ENCODE data around the gene ABL2.
"Not testable (repeated sequence)": the region's sequence is repeated elsewhere in the genome, so short reads cannot be mapped to it uniquely, and the experiment has no call there.

The ABL2 gene

DNA sequence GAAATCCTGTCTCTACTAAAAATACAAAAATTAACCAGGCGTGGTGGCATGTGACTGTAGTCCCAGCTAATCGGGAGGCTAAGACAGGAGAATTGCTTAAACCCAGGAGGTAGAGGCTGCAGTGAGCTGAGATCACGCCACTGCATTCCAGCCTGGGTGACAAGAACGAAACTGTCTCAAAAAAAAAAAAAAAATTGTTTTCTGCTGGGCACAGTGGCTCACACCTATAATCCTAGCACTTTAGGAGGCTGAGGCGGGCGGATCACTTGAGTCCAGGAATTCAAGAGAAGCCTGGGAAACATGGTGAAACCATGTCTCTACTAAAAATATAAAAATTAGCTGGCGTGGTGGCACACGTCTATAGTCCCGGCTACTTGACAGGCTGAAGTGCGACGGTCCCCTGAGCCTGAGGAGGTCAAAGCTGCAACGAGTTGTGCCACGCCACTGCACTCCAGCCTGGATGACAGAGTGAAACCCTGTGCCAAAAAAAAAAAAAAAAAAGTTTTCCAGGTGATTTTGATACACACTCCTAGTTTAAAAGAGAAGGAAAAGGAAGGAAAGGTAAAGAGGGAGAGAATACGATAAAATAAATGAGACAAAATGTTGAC lies 31.7 kb downstream of the ABL2 start:
- no peak for DNase-seq (ENCODE audit: low read depth)
- no peak overlapping the region for H3K4me3 ChIP-seq (ENCODE audit: control insufficient read depth, low read depth, low read length)
- no peak for TF ChIP-seq CTCF (conservative IDR thresholded peaks at IDR 0.05; ENCODE audit: control insufficient read depth, insufficient read depth, low read depth, low read length)

DNA sequence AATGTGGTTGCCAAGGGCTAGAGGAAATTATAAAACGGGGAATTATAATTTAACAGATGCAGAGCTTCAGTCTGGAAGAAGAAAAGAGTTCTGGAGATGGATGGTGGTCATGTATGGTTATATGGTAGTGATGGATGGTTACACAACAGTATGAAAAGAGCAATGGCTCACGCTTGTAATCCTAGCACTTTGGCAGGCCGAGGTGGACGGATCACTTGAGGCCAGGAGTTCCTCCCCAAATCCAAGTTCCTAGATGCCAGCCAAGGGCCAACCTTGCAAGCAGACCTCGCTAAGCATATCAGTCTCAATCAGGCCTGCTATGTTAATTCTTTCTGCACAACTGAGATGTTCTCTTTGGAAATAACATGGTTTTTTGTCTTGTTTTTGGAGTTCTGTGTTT lies 33.6 kb downstream of the ABL2 start:
- not testable (repeated sequence) for H3K4me3 ChIP-seq (ENCODE audit: control insufficient read depth, low read depth, low read length); DNase-seq (ENCODE audit: low read depth)

GRCh38 chr1:179195376-179195775 lies 34.1 kb downstream of the ABL2 start:
- DNase-seq (ENCODE audit: low read depth): no peak
- H3K4me3 ChIP-seq (ENCODE audit: control insufficient read depth, low read depth, low read length): no peak overlapping the region
- no peak for TF ChIP-seq CTCF (conservative IDR thresholded peaks at IDR 0.05; ENCODE audit: control insufficient read depth, insufficient read depth, low read depth, low read length)

- no peak for DNase-seq (ENCODE audit: low read depth)
- no peak overlapping the region for H3K4me3 ChIP-seq (ENCODE audit: control insufficient read depth, low read depth, low read length)
- TF ChIP-seq CTCF (conservative IDR thresholded peaks at IDR 0.05; ENCODE audit: control insufficient read depth, insufficient read depth, low read depth, low read length): no peak
Observed at GRCh38 chr1:179194068-179194537, 35.4 kb downstream of the ABL2 start.

GRCh38 chr1:179190861-179191260 lies 38.6 kb downstream of the ABL2 start:
- H3K4me3 ChIP-seq (ENCODE audit: control insufficient read depth, low read depth, low read length): no peak overlapping the region
- no peak for TF ChIP-seq CTCF (conservative IDR thresholded peaks at IDR 0.05; ENCODE audit: control insufficient read depth, insufficient read depth, low read depth, low read length)
- DNase-seq (ENCODE audit: low read depth): peak; percentile 40

DNA sequence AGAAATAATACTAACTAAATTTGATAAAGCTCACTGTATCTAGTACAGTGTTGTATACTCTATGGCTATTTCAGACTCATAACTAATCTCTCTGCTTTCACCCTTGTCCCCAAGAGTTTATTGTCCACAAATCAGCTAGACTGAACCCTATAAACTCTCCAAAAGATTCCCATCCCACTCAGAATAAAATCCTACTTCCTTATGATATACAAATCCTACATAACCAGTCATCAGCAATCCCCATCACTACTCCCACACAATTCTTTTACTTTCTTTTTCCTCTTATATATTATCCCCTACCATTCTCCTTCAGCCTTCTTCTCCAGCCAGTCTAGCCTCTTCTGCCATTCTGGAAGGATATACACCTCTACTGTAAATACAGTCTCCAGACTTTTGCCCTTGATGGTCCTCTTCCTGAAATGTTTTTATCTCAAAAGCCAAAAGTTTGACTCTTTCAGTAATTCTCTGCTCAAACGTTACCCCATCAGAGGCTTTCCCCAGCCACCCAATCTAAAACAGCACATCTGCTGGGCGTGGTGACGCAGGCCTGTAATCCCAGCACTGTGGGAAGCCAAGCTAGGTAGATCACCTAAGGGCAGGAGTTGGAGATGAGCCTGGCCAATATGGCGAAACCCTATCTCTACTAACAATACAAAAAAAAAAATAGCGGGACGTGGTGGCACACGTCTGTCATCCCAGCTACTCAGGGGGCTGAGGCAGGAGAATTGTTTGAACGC lies 41.6 kb downstream of the ABL2 start:
- DNase-seq (ENCODE audit: low read depth): no peak
- no peak overlapping the region for H3K4me3 ChIP-seq (ENCODE audit: control insufficient read depth, low read depth, low read length)
- no peak for TF ChIP-seq CTCF (conservative IDR thresholded peaks at IDR 0.05; ENCODE audit: control insufficient read depth, insufficient read depth, low read depth, low read length)

- TF ChIP-seq CTCF (conservative IDR thresholded peaks at IDR 0.05; ENCODE audit: control insufficient read depth, insufficient read depth, low read depth, low read length): no peak
- no peak for DNase-seq (ENCODE audit: low read depth)
- H3K4me3 ChIP-seq (ENCODE audit: control insufficient read depth, low read depth, low read length): no peak overlapping the region
Observed at GRCh38 chr1:179187043-179187442, 42.4 kb downstream of the ABL2 start.
